GM19025 (cell line): Measurements from ENCODE around the gene LAPTM4A.
"Not testable (repeated sequence)": the region's sequence is repeated elsewhere in the genome, so short reads cannot be mapped to it uniquely, and the experiment has no call there.

Experiments
- ATAC-seq: cut with Tn5 transposase; IDR thresholded peaks from one replicate; pipeline ENCODE4 v1.9.1; 2021; ENCODE audit warnings: mild to moderate bottlenecking, low read depth, moderate library complexity; ENCODE audit not compliant: unreplicated experiment

LAPTM4A gene

GRCh38 chr2:20077411-20077940 is 26.0 kb upstream of the LAPTM4A start:
- ATAC-seq = no peak

GRCh38 chr2:20076757-20077156 is 25.3 kb upstream of the LAPTM4A start:
- ATAC-seq = no peak

GRCh38 chr2:20074901-20075300 is 23.5 kb upstream of the LAPTM4A start:
- ATAC-seq = no peak

- ATAC-seq = not testable (repeated sequence)
These were observed 22.7 kb upstream of the LAPTM4A start for GRCh38 chr2:20074046-20074648.

- ATAC-seq = no peak
These were observed 22.0 kb upstream of the LAPTM4A start for GRCh38 chr2:20073460-20073859.

GRCh38 chr2:20072436-20073158 is 21.2 kb upstream of the LAPTM4A start:
- no peak for ATAC-seq

GRCh38 chr2:20071397-20072383 is 20.3 kb upstream of the LAPTM4A start:
- ATAC-seq = no peak

- no peak for ATAC-seq
These were observed 18.3 kb upstream of the LAPTM4A start for GRCh38 chr2:20069756-20070155.

- no peak for ATAC-seq
These were observed 16.7 kb upstream of the LAPTM4A start for GRCh38 chr2:20067992-20068584.

GRCh38 chr2:20065885-20066602 is 14.6 kb upstream of the LAPTM4A start:
- no peak for ATAC-seq

GRCh38 chr2:20064841-20065240 is 13.4 kb upstream of the LAPTM4A start:
- no peak for ATAC-seq

GRCh38 chr2:20064421-20064820 is 13.0 kb upstream of the LAPTM4A start:
- ATAC-seq = no peak

- no peak for ATAC-seq
These were observed 11.5 kb upstream of the LAPTM4A start for GRCh38 chr2:20062615-20063545.

GRCh38 chr2:20061940-20062339 is 10.5 kb upstream of the LAPTM4A start:
- ATAC-seq = no peak

- ATAC-seq = no peak
These were observed 10.0 kb upstream of the LAPTM4A start for GRCh38 chr2:20061476-20061875.

- ATAC-seq = no peak
These were observed 8.7 kb upstream of the LAPTM4A start for GRCh38 chr2:20060106-20060505.

GRCh38 chr2:20057268-20057667 is 5.8 kb upstream of the LAPTM4A start:
- no peak for ATAC-seq

- ATAC-seq = no peak
These were observed 3.5 kb upstream of the LAPTM4A start for GRCh38 chr2:20054931-20055330.

- no peak for ATAC-seq
These were observed 2.7 kb upstream of the LAPTM4A start for GRCh38 chr2:20054119-20054518.
